ACC112 (cell line): ENCODE measurements around the gene STXBP1.

Experiments used
- H2AFZ ChIP-seq: fragments of 200-600 bp; sonication (generic); one replicate; pipeline ENCODE4 v1.6.0; 2017; ENCODE audit warnings: antibody characterized with exemption, low read length; ENCODE audit not compliant: unreplicated experiment
- H3K27ac ChIP-seq: fragments of 200-600 bp; sonication (generic); 2 replicates; pipeline ENCODE4 v1.5.1; 2014; ENCODE audit warnings: low read depth, mild to moderate bottlenecking, antibody characterized with exemption, low read length, moderate library complexity
- H3K27me3 ChIP-seq: fragments of 200-600 bp; sonication (generic); 2 replicates; pipeline ENCODE4 v1.6.1; 2014; ENCODE audit warnings: mild to moderate bottlenecking, antibody characterized with exemption, low read length, moderate library complexity, mixed read lengths; ENCODE audit not compliant: insufficient read depth
- H3K36me3 ChIP-seq: fragments of 200-600 bp; sonication (generic); 2 replicates; pipeline ENCODE4 v1.6.1; 2016; ENCODE audit warnings: mild to moderate bottlenecking, antibody characterized with exemption, low read length, moderate library complexity, mixed read lengths; ENCODE audit not compliant: insufficient read depth
- H3K4me1 ChIP-seq: fragments of 200-600 bp; sonication (generic); one replicate; pipeline ENCODE4 v1.6.1; 2016; ENCODE audit warnings: low read length, mixed read lengths; ENCODE audit not compliant: insufficient read depth, unreplicated experiment, control insufficient read depth
- H3K4me3 ChIP-seq: fragments of 200-600 bp; sonication (generic); 2 replicates; pipeline ENCODE4 v1.5.1; 2014; ENCODE audit warnings: mild to moderate bottlenecking, low read depth, low read length
- H3K79me2 ChIP-seq: fragments of 200-600 bp; sonication (generic); one replicate; pipeline ENCODE4 v1.6.0; 2016; ENCODE audit warnings: low read length; ENCODE audit not compliant: control insufficient read depth, unreplicated experiment, insufficient read depth

The STXBP1 gene

DNA sequence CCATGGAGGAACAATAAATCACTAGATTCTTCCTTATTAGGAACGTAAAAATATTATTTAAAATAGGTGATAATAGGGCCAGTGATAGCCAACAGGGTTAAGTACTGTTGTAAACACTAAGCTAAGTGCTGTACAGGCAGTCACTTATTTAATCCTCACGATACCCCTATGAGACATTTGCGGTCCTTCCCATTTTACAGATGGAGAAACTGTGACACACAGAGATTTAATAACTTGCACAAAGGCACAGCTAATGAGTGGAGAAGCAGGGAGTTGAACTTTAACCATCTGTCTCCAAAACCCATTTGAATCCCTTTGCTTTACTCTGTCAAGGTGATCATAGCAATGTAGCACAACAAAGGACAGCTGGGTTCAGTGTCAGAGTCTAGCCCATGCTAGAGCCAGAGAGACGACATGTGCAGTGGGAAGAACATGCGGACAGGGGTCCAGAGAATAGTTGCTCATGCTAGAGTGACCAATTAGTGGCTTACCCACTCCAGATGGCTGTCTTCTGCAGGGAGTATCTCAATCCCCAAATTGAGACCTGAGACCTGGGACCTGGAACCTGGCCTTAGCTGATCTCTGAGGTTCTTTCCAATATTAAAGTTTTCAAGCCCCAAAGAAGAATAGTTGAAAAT lies 28.9 kb downstream of the STXBP1 start:
- peaks cover 19% of the 10 kb centered on the region for H3K79me2 ChIP-seq

DNA sequence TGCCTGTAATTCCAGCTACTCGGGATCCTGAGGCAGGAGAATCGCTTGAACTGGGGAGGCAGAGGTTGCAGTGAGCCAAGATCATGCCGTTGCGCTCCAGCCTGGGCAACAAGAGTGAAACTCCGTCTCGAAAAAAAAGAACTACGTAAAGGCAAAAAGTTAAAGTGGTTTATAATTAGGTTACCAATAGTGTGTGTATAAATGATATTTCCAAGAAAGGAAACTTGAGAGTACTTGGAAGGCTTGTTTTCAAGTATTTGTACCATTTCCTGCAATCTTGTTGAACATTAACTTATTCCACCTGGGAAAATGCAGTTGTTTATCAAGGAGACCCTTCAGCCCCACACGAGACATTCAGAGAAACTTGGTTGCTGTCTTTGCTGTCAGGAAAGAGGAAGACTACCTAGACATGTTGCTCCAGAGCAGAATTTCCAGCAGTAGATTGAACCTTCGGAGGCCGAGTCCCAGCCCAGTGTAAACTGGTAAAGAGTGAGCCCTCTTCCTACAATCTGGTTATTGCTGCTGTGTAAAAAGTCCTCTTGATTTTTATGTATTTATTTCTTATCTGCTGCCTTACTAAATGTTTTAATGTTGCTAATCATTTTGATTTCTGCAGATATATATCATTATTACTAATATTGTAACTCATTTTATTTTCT lies 30.1 kb downstream of the STXBP1 start:
- Histone ChIP-seq H3K4me3 (0 out of 2 replicates have a peak overlapping the region, but pooled peaks have one; percentile 38), H2AFZ (no peak overlapping the region), H3K27me3 (no peaks in the 10 kb centered on the region), H3K27ac (no peak overlapping the region), H3K4me1 (peaks cover 3% of the 10 kb centered on the region), H3K79me2 (peaks cover 16% of the 10 kb centered on the region), H3K36me3 (no peaks in the 10 kb centered on the region)

More for the DNA sequence above, 28.9 kb downstream of the STXBP1 start:
- H3K4me1 ChIP-seq: peaks cover 3% of the 10 kb centered on the region
- no peaks in the 10 kb centered on the region for H3K36me3 ChIP-seq
- no peaks in the 10 kb centered on the region for H3K27me3 ChIP-seq
- H3K27ac ChIP-seq: no peak overlapping the region
- H3K4me3 ChIP-seq: no peak overlapping the region
- H2AFZ ChIP-seq: no peak overlapping the region

DNA sequence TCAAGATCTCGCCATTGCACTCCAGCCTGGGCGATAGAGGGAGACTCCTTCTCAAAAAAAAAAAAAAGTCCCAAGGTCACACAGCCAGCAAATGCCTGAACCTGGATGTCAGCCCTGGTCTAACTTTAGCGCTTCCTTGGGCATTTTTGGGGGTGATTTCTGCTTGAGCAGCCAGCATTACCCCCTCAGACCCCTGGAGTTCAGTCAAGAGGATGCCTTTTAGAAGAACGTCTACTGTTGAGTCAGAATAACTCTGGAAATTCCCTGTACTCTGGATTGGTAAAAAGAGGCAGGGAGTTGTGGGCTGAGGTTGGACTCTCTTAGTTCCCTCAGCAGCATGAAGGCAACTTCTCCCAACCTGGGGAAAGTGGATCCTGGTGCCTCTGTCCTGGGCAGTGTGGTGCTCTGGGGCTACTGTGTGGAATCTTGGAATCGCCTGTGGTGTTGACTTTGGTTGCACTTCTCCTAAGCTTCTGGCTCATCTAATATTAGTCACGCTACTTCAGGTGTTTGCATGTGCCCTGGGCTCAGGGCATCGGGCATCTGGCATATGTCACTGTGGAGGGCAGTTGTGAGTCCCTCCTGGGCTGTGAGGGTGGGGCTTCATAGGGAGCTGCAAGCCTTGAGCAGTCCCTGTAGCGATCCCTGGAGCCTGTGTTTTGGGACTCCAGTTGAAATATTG lies 32.2 kb downstream of the STXBP1 start:
- no peaks in the 10 kb centered on the region for H3K4me1 ChIP-seq
- no peaks in the 10 kb centered on the region for H3K36me3 ChIP-seq
- peaks cover 11% of the 10 kb centered on the region for H3K79me2 ChIP-seq
- no peak overlapping the region for H3K27ac ChIP-seq
- no peak overlapping the region for H3K4me3 ChIP-seq
- H3K27me3 ChIP-seq: no peaks in the 10 kb centered on the region
- H2AFZ ChIP-seq: no peak overlapping the region

DNA sequence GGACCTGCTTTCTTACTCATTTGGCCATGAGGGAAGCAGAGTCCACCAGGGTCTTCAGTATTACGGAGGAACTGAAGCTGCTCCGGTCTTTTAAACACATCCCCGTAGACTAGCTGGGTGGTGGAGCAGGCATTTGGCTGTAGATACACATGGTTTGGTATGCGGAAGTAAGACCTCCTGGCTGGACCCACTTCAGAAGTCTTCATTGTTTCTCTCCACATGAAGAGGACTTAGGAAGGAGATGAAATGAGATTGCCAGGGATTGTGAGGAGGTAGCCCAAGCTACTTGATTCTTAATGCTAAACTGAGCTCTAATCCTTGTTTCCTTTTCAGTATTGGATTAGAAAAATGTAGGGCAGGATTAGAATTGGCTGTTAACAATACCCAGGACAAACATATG lies 32.9 kb downstream of the STXBP1 start:
- Histone ChIP-seq H3K36me3 (no peaks in the 10 kb centered on the region), H3K79me2 (peaks cover 6% of the 10 kb centered on the region), H3K27ac (no peak overlapping the region)

DNA sequence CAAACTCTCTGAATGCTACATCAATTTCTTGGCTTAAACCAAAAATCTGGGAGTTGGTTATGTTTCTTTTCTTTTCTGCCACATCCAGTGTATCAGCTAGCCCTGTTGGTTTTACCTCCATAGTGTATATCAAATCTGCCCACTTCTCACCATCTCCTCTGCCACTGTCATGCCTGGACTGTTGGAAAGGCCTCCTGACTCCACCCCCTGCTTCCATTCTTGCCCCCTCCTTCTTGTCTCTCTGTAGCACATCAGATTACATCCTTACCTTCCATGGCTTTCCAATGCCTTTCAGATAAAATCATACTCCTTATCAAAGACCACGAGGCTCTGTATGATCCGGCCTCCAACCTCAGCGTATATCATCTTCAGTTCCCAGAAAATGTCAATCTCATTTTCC lies 35.4 kb downstream of the STXBP1 start:
- Histone ChIP-seq H2AFZ (no peak overlapping the region), H3K4me1 (no peaks in the 10 kb centered on the region), H3K4me3 (no peak overlapping the region), H3K27ac (no peak overlapping the region), H3K79me2 (peaks cover 3% of the 10 kb centered on the region), H3K27me3 (no peaks in the 10 kb centered on the region), H3K36me3 (no peaks in the 10 kb centered on the region)

More for the DNA sequence above, 32.9 kb downstream of the STXBP1 start:
- Histone ChIP-seq H3K4me1 (no peaks in the 10 kb centered on the region), H3K27me3 (no peaks in the 10 kb centered on the region), H2AFZ (no peak overlapping the region), H3K4me3 (no peak overlapping the region)

DNA sequence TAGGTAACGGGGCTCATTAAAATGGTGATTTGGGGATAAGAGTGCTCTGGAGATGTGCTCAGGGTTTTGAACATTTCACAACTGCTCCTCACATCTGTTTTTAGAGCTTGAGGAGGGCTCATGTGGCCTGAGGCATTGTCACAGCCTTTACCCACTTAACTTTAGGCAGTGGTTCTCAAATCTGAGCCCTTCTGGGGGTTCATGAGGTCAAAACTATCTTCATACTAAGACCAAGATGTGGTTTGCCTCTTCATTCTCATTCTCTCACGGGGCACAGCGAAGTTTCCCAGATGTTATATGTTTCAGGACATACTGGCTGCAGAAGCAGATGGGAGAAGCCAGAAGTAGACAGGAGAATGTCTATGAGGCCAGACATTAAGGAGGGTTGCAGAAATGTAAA lies 38.4 kb downstream of the STXBP1 start:
- Histone ChIP-seq H3K79me2 (no peaks in the 10 kb centered on the region), H3K36me3 (no peaks in the 10 kb centered on the region), H3K4me1 (no peaks in the 10 kb centered on the region), H2AFZ (no peak overlapping the region), H3K4me3 (no peak overlapping the region), H3K27me3 (no peaks in the 10 kb centered on the region), H3K27ac (no peak overlapping the region)

DNA sequence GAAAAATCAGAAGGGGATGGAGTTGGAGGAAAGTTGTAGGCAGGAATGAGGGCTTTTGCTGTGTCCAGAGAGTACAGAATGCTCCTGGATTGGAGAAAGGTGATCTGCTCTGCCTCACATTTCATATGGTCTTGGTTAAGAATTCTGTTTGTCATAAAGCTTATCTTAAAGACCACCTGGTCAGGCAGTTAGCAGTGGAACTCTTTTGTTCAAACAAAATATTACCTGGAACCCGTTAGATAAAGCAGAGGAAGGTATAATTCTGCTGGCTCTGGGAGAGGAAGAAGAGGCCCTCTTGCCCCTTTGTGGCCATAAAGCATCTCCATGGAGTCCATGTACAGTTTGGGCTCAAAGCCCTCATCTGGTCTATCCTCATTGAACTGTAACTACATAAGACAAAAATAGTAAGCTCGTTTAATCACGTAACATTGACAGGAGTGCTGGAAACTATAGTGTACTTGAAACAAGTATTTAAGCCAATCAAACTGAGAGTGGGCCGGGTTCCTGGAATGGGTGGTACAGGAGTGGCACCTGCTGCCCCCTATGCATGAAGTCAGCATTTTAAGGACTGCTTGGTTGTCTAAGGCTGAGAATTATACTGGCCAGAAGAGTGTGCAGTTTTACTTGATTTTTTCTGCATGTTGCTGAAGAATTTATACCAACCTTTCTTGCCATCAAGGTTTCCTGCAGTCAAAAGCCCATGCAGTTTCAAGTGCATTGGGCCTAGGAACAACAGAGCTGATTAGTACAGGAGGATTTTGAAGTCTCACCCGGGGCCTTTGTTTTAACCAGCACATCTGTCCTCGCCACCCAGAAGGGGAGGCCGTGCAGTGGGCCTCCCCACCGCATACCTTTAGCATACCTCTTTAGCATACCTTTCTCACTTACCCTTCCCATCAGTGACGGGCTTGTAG lies 39.9 kb downstream of the STXBP1 start:
- H3K27ac ChIP-seq: no peak overlapping the region
- H3K27me3 ChIP-seq: no peaks in the 10 kb centered on the region
- H3K36me3 ChIP-seq: no peaks in the 10 kb centered on the region
- no peak overlapping the region for H3K4me3 ChIP-seq
- H3K4me1 ChIP-seq: no peaks in the 10 kb centered on the region
- no peak overlapping the region for H2AFZ ChIP-seq
- no peaks in the 10 kb centered on the region for H3K79me2 ChIP-seq

DNA sequence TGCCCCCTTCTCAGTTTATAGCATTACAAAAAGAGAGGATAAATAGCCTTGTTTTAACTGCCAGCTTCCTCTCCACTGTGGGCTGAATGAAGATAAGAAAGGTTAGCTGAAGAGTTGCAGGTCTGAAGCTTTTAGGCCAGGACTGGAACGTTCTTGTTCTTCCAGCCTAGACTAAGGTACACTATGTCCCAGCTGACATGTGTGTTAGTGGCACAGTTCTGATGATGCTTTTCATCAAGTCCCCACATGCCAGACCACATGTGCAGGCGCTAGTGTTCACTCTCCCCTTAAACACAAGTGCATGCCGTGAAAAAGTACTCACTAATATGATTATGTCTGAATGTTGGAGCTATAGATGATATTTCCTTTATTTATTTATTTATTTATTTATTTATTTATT lies 40.7 kb downstream of the STXBP1 start:
- Histone ChIP-seq H3K36me3 (no peaks in the 10 kb centered on the region), H3K79me2 (no peaks in the 10 kb centered on the region), H3K4me1 (no peaks in the 10 kb centered on the region), H3K4me3 (no peak overlapping the region), H3K27me3 (no peaks in the 10 kb centered on the region), H3K27ac (no peak overlapping the region), H2AFZ (no peak overlapping the region)

DNA sequence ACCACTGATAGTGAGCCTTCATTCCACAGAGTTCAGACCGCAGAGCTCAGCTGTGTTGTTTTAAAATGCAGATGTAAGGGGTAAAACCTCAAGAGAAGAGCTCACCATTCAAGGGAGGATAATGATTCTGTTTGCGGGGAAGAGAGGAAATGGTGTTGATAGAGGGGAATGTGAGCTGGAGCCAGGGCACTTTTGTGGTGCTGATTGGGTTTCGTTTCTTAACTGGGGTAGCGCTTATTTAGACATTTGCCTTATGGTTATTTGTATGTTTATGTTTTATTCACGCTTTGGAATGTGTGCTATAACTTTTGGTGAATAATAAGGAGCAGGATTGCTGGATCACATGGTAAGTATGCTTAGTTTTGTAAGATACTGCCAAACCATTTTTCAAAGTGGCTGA lies 42.5 kb downstream of the STXBP1 start:
- no peak overlapping the region for H3K27ac ChIP-seq

DNA sequence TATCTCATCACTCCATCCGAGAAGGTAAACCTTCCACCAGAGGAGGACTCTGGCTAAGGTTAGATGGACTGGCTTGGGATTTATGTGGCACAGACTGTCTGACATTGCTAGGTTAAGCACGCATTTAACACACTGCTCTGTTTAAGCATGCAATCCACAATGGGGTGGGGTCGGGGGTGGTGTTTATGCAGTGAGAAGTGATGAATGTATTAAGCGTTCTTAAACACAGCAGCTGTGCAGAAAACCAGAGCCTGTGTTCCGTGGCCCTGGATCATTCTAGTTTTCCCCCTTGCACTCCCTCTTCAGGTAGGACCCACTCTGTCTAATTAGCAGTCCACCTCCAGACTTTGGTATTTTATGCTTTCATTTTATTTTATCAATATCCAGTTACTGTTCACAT lies 46.4 kb downstream of the STXBP1 start:
- peaks cover 3% of the 10 kb centered on the region; the same call in 1 of the 2 replicates for H3K36me3 ChIP-seq
- no peaks in the 10 kb centered on the region for H3K79me2 ChIP-seq
- no peak overlapping the region for H3K4me3 ChIP-seq
- H2AFZ ChIP-seq: no peak overlapping the region
- no peaks in the 10 kb centered on the region for H3K27me3 ChIP-seq
- H3K4me1 ChIP-seq: no peaks in the 10 kb centered on the region
- no peak overlapping the region for H3K27ac ChIP-seq

More for the DNA sequence above, 42.5 kb downstream of the STXBP1 start:
- H3K4me3 ChIP-seq: no peak overlapping the region
- H3K27me3 ChIP-seq: no peaks in the 10 kb centered on the region
- no peaks in the 10 kb centered on the region for H3K79me2 ChIP-seq
- no peak overlapping the region for H2AFZ ChIP-seq
- no peaks in the 10 kb centered on the region for H3K4me1 ChIP-seq
- H3K36me3 ChIP-seq: no peaks in the 10 kb centered on the region
